Tibial artery (tissue), 4 donors: ENCODE measurements around the gene SGCA.
A peak's percentile ranks its signal among the peaks of the same experiment; 100 is the strongest.

Experiments
- DNase-seq, 2 donors: peaks; one replicate each; pipeline ENCODE4 v3.0.0-alpha.2; 2019
- H3K27ac ChIP-seq, 2 donors: fragments of 200-600 bp; sonication (generic) in 1 of 2; 1 replicate in 1 of 2; 2 replicates in 1 of 2; pipeline ENCODE4 v1.5.1; 2018 to 2019; ENCODE audit warnings: mild to moderate bottlenecking in 1 of 2
- H3K27me3 ChIP-seq, 2 donors: fragments of 200-600 bp; sonication (generic) in 1 of 2; one replicate each; pipeline versions ENCODE4 v1.5.1 to v1.6.0; 2016 to 2019
- H3K36me3 ChIP-seq, 3 donors: fragments of 200-600 bp; sonication (generic) in 2 of 3; one replicate each; pipeline ENCODE4 v1.5.1; 2016 to 2019; ENCODE audit warnings: mild to moderate bottlenecking in 2 of 3
- H3K4me1 ChIP-seq, 4 donors: fragments of 200-600 bp; sonication (generic) in 2 of 4; 1 replicate in 3 of 4; 2 replicates in 1 of 4; pipeline ENCODE4 v1.5.1; 2016 to 2019
- H3K4me3 ChIP-seq, 2 donors: fragments of 200-600 bp; sonication (generic) in 1 of 2; 1 replicate in 1 of 2; 2 replicates in 1 of 2; pipeline ENCODE4 v1.5.1; 2018 to 2019; ENCODE audit warnings: mild to moderate bottlenecking in 2 of 2
- H3K9me3 ChIP-seq, 3 donors: fragments of 200-600 bp; sonication (generic) in 1 of 3; one replicate each; pipeline ENCODE4 v1.5.1; 2016 to 2019
- CTCF ChIP-seq, 2 experiments: fragments of 200-600 bp in 1 of 2; fragments of 450-650 bp in 1 of 2; IDR thresholded peaks; one replicate each; pipeline ENCODE4 v1.5.1; 2017 to 2019; ENCODE audit warnings: antibody characterized with exemption in 2 of 2, mild to moderate bottlenecking in 1 of 2, moderate library complexity in 1 of 2
- intact Hi-C: fragments of 100-400 bp; cut with DNase I; formaldehyde crosslinking; loops from one replicate; pipeline ENCODE4 v1.15.0; 2023; ENCODE audit warnings: low total_unique reads

Gene SGCA

GRCh38 chr17:50203604-50204345, 38.0 kb downstream of the SGCA start:
- no peaks in the 10 kb centered on the region for H3K27me3 ChIP-seq
- peak in 1 of 2 donors; percentile 20 for DNase-seq
- peaks cover 0 to 78% (median 47%) of the 10 kb centered on the region in 4 donors for H3K4me1 ChIP-seq
- H3K9me3 ChIP-seq = no peaks in the 10 kb centered on the region
- peak overlapping the region; percentile 98 to 99 for H3K27ac ChIP-seq
- H3K36me3 ChIP-seq = peaks cover 5 to 9% (median 6%) of the 10 kb centered on the region in 3 donors
- no peak overlapping the region for H3K4me3 ChIP-seq
- TF ChIP-seq CTCF (IDR thresholded peaks at IDR 0.05) = no peak
- intact Hi-C loops = loop anchor here (2.0 kb wide), 1 partner anchor 93 kb away; no protein-coding TSS in a partner anchor

GRCh38 chr17:50204431-50204830, 38.6 kb downstream of the SGCA start:
- H3K27ac ChIP-seq = peak overlapping the region; percentile 98 to 99
- peaks cover 0 to 2% (median 1%) of the 10 kb centered on the region in 3 donors for H3K36me3 ChIP-seq
- H3K4me3 ChIP-seq = no peak overlapping the region
- H3K4me1 ChIP-seq = peaks cover 0 to 78% (median 45%) of the 10 kb centered on the region in 4 donors
- TF ChIP-seq CTCF (IDR thresholded peaks at IDR 0.05) = no peak
- DNase-seq = peak in 1 of 2 donors; percentile 9
- intact Hi-C loops = no loop called here
- no peaks in the 10 kb centered on the region for H3K27me3 ChIP-seq
- H3K9me3 ChIP-seq = no peaks in the 10 kb centered on the region

GRCh38 chr17:50205111-50205962, 39.5 kb downstream of the SGCA start:
- H3K4me1 ChIP-seq = peaks cover 0 to 84% (median 52%) of the 10 kb centered on the region in 4 donors
- no peak for TF ChIP-seq CTCF (IDR thresholded peaks at IDR 0.05)
- H3K27ac ChIP-seq = peak overlapping the region; percentile 98 to 99
- no peaks in the 10 kb centered on the region for H3K27me3 ChIP-seq
- no peak overlapping the region for H3K4me3 ChIP-seq
- peak; percentile 34 to 77 for DNase-seq
- H3K36me3 ChIP-seq = no peaks in the 10 kb centered on the region
- H3K9me3 ChIP-seq = no peaks in the 10 kb centered on the region
- intact Hi-C loops = no loop called here

- H3K27me3 ChIP-seq = no peaks in the 10 kb centered on the region
- DNase-seq = peak in 1 of 2 donors; percentile 48
- no peaks in the 10 kb centered on the region for H3K36me3 ChIP-seq
- H3K4me1 ChIP-seq = peaks cover 0 to 89% (median 59%) of the 10 kb centered on the region in 4 donors
- peak overlapping the region; percentile 98 to 99 for H3K27ac ChIP-seq
- intact Hi-C loops = no loop called here
- H3K4me3 ChIP-seq = no peak overlapping the region
- TF ChIP-seq CTCF (IDR thresholded peaks at IDR 0.05) = no peak
- no peaks in the 10 kb centered on the region for H3K9me3 ChIP-seq
Observed at GRCh38 chr17:50205963-50206505, 40.2 kb downstream of the SGCA start.

GRCh38 chr17:50206604-50207293, 40.9 kb downstream of the SGCA start:
- peak; percentile 57 to 83 for DNase-seq
- H3K9me3 ChIP-seq = no peaks in the 10 kb centered on the region
- intact Hi-C loops = no loop called here
- peak overlapping the region; percentile 78 to 94 for H3K27ac ChIP-seq
- peaks cover 0 to 89% (median 62%) of the 10 kb centered on the region in 4 donors for H3K4me1 ChIP-seq
- H3K4me3 ChIP-seq = peak overlapping the region in 1 of 2 donors; percentile 31
- no peak for TF ChIP-seq CTCF (IDR thresholded peaks at IDR 0.05)
- no peaks in the 10 kb centered on the region for H3K27me3 ChIP-seq
- H3K36me3 ChIP-seq = no peaks in the 10 kb centered on the region
